Brain microvascular endothelial cell (primary cell): ENCODE data around the gene FUT8.
A peak's percentile ranks its signal among the peaks of the same experiment; 100 is the strongest.

Source experiments
- DNase-seq: peaks from one replicate; pipeline ENCODE4 v3.0.0-alpha.2; 2020
- H3K27ac ChIP-seq: fragments of 250-450 bp; sonication (Bioruptor Pico); 2 replicates; pipeline ENCODE4 v1.5.1; 2020; ENCODE audit warnings: mild to moderate bottlenecking, moderate library complexity
- H3K27me3 ChIP-seq: fragments of 250-450 bp; sonication (Bioruptor Pico); replicated peaks from 2 replicates; pipeline ENCODE4 v1.5.1; 2020; ENCODE audit warnings: mild to moderate bottlenecking
- H3K36me3 ChIP-seq: fragments of 250-450 bp; sonication (Bioruptor Pico); replicated peaks from 2 replicates; pipeline ENCODE4 v1.5.1; 2020; ENCODE audit warnings: mild to moderate bottlenecking
- H3K4me3 ChIP-seq: 2 replicates; pipeline ENCODE4 v1.5.1; 2011; ENCODE audit warnings: low read depth, mild to moderate bottlenecking, control low read depth, low read length, moderate library complexity
- in situ Hi-C: cut with HindIII; loops from 2 replicates; pipeline ENCODE4 v1.10.0; 2017; ENCODE audit warnings: low sequenced_read_pairs, low pct_ligation_motif_present
- TF ChIP-seq, protein P1 (sequence below): IDR thresholded peaks from 2 replicates; pipeline ENCODE4 v1.5.1; 2011; ENCODE audit warnings: low read depth, mild to moderate bottlenecking, moderate library complexity, low read length, control low read depth, inconsistent platforms; ENCODE audit errors: missing control alignments

FUT8 gene

DNA sequence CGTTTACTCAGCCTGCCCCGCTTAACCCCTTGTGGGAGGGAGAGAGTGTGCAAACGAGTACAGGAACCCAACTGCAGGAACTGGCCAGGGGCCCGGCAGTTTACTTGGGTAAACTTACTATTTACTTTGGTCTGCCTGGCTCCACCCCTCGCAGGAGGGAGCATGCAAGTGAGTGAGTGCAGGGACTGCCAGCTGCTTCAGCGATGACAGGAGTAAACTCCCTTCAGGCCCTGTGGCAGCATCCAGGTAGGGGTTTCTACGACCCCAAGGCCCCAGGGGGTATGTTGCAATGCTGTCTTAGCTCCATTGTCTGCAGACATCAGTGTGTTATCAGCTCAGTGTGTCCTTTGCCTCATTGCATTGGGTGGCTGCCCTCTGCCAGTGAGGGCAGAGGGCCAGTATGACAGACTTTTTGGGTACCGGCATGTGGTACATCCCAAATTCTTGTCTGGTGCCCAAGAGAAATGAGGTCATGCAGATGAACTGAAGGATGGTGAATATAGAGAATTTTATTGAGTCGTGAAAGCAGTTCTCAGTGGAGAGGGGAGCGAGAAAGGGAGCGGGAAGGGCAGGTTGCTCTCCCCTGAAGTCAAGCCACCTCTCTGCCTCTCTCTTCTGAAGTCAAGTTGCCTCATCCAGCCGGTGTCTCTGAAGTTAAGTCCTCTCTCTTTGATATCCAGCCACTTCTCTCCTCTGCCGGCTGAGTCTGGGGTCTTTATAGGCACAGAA, 181.8 kb downstream of the FUT8 start:
- Histone ChIP-seq H3K4me3 (no peak overlapping the region), H3K36me3 (no peaks in the 10 kb centered on the region), H3K27me3 (no peaks in the 10 kb centered on the region), H3K27ac (no peak overlapping the region)
- no peak for DNase-seq
- TF ChIP-seq, protein P1, sequence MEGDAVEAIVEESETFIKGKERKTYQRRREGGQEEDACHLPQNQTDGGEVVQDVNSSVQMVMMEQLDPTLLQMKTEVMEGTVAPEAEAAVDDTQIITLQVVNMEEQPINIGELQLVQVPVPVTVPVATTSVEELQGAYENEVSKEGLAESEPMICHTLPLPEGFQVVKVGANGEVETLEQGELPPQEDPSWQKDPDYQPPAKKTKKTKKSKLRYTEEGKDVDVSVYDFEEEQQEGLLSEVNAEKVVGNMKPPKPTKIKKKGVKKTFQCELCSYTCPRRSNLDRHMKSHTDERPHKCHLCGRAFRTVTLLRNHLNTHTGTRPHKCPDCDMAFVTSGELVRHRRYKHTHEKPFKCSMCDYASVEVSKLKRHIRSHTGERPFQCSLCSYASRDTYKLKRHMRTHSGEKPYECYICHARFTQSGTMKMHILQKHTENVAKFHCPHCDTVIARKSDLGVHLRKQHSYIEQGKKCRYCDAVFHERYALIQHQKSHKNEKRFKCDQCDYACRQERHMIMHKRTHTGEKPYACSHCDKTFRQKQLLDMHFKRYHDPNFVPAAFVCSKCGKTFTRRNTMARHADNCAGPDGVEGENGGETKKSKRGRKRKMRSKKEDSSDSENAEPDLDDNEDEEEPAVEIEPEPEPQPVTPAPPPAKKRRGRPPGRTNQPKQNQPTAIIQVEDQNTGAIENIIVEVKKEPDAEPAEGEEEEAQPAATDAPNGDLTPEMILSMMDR: no peak
- in situ Hi-C loops: no loop called here

DNA sequence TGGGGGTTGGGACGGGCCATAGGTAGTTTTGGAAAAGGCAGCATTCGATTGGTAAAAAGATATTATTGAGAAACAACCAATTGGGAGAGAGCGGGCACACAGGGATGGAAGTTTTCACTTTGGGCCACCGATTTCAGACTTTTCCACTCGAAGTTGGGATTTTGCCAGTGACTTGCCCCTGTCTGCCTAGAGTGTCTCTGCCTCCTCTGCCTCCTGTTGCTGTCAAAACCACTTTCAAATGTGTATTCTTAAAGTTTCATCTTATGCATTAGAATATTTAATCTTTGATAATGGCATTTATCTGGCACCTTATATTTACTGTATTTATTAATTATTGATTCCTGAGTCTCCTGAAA, 182.3 kb downstream of the FUT8 start:
- no peaks in the 10 kb centered on the region for H3K36me3 ChIP-seq
- no peak overlapping the region for H3K4me3 ChIP-seq
- in situ Hi-C loops: no loop called here
- DNase-seq: no peak
- H3K27ac ChIP-seq: no peak overlapping the region
- H3K27me3 ChIP-seq: no peaks in the 10 kb centered on the region
- TF ChIP-seq, protein P1: no peak

DNA sequence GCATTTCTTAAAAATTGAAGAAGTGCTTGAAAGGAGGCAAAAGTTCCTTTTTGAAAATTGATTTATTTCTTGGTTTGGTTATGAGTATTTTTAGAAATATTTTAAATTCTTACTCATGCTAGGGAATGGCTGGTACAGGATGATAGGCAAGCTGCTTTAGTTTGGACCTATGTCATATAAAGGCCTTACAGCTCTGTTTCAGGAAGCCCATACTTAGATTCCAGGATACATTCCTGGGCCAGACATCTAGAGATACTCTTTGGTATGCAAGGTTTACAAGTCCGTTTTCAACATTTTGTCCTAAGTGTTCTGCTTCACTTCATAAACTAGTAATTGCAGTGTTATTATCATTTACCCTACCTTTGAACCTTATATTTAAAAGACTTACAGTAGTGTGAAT, 186.8 kb downstream of the FUT8 start:
- TF ChIP-seq, protein P1: no peak
- Histone ChIP-seq H3K36me3 (no peaks in the 10 kb centered on the region), H3K27ac (no peak overlapping the region), H3K4me3 (no peak overlapping the region), H3K27me3 (no peaks in the 10 kb centered on the region)
- in situ Hi-C loops: no loop called here
- peak; percentile 9 for DNase-seq

GRCh38 chr14:65600742-65601141, 188.2 kb downstream of the FUT8 start:
- TF ChIP-seq, protein P1: no peak
- in situ Hi-C loops: no loop called here
- Histone ChIP-seq H3K27ac (no peak overlapping the region), H3K36me3 (no peaks in the 10 kb centered on the region), H3K4me3 (no peak overlapping the region), H3K27me3 (no peaks in the 10 kb centered on the region)
- DNase-seq: no peak

- no peak overlapping the region for H3K27ac ChIP-seq
- H3K4me3 ChIP-seq: no peak overlapping the region
- in situ Hi-C loops: no loop called here
- no peaks in the 10 kb centered on the region for H3K36me3 ChIP-seq
- TF ChIP-seq, protein P1: no peak
- H3K27me3 ChIP-seq: no peaks in the 10 kb centered on the region
- DNase-seq: no peak
These were observed 192.0 kb downstream of the FUT8 start for GRCh38 chr14:65604535-65604934.

DNA sequence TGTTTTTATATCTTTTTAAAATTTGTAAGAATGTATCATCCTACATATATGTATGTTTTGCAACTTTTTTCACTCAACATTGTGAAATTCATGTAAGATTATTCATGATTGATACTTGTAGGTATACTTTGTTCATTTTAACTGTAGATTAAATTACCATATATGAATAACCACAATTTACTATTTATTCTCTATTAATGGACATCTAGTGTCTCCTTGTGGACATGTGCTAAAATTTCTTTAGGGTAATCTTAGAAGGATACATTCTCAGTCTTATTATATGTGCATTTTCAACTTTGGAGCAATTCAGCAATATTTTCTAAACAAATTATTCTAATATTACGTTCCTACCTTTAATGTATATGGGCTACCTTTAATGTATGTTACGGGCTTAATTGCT, 192.4 kb downstream of the FUT8 start:
- TF ChIP-seq, protein P1: no peak

More for the DNA sequence above, 192.4 kb downstream of the FUT8 start:
- Histone ChIP-seq H3K4me3 (no peak overlapping the region), H3K27me3 (no peaks in the 10 kb centered on the region), H3K27ac (no peak overlapping the region), H3K36me3 (no peaks in the 10 kb centered on the region)
- DNase-seq: no peak
- in situ Hi-C loops: no loop called here
